ENCODE results near the gene RCAN2.

Gene RCAN2

DNA sequence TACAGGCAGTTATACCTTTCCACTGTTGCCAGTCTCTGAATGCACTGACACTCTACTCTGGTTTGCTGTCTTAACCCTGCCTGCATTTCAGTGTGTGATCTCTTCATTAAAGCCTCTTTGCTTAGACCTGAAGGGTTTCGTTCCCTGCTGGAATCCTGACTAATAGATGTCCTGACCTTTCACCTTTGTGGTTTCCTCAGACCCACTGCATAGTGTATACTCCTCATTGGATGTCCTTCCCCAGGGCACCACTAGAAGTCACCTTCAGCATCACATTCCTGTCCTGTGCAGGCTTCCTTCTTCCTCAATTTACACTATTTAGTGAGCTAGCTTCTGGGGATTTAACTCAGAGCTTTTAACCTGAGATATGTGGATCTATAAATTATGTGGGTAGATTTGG lies 120.6 kb downstream of the RCAN2 start:
- in situ Hi-C loops (cut with HindIII; ENCODE audit: low sequenced_read_pairs) = no loop called here
- H3K4me3 ChIP-seq (ENCODE audit: low read depth, low read length) = no peak overlapping the region
- no peak for DNase-seq (ENCODE audit: low read depth, low spot score)
- TF ChIP-seq, protein P1, sequence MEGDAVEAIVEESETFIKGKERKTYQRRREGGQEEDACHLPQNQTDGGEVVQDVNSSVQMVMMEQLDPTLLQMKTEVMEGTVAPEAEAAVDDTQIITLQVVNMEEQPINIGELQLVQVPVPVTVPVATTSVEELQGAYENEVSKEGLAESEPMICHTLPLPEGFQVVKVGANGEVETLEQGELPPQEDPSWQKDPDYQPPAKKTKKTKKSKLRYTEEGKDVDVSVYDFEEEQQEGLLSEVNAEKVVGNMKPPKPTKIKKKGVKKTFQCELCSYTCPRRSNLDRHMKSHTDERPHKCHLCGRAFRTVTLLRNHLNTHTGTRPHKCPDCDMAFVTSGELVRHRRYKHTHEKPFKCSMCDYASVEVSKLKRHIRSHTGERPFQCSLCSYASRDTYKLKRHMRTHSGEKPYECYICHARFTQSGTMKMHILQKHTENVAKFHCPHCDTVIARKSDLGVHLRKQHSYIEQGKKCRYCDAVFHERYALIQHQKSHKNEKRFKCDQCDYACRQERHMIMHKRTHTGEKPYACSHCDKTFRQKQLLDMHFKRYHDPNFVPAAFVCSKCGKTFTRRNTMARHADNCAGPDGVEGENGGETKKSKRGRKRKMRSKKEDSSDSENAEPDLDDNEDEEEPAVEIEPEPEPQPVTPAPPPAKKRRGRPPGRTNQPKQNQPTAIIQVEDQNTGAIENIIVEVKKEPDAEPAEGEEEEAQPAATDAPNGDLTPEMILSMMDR (IDR thresholded peaks at IDR 0.05; ENCODE audit: low read depth, low read length) = no peak

DNA sequence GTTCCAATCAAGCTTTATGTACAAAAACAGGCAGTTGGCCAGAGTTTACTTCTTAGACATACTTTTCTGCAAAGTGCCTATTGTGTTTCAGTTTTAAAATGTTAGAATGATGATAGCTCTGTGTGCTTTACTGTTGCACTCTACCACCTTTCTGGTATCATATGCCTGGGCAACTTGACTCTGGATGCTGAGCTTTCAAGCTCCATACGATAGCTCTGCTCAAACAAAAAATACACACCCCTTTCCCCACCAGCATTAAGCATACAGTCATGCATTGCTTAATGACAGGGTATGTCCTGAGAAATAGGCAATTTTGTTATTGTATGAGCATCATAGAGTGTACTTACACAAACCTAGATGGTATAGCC lies 123.1 kb downstream of the RCAN2 start:
- no peak for DNase-seq (ENCODE audit: low read depth, low spot score)
- TF ChIP-seq, protein P1 (IDR thresholded peaks at IDR 0.05; ENCODE audit: low read depth, low read length) = no peak
- no peak overlapping the region for H3K4me3 ChIP-seq (ENCODE audit: low read depth, low read length)
- in situ Hi-C loops (cut with HindIII; ENCODE audit: low sequenced_read_pairs) = no loop called here

DNA sequence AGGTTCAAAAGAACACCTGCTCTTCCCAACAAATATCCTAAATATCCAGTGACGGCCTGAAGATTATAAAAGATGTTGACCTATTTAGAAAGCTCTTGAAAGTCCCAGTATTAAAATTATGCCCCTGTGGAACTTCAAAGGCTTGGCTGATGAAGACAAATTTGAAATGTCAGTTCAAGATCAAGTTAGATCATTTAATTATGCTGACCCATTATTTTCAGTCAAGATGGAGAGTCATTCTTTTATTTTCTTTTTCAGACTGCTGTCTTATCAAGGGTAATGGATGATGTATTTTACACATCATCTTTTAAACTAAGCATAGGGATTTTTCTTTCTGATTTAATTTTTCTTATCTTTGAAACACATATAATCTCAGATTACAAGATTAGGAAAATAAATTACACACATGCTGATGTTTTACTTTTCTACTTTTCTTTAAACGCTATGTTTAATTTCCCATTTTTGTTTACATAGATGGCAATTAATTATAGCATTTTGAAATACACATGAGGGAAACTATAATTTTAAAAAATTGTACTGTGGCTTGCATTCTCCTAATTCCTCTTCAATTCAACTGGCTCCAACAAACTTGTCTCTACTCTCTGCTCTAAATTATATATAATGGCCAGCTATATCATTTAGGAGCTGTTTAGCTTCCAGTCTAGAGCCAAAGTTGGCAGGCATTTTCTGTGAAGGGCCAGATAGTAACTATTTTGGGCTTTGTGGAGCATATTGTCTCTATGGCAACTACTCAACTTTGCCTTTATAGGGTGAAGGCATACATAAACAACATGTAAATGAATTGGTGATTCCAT lies 123.7 kb downstream of the RCAN2 start:
- no peak for DNase-seq (ENCODE audit: low read depth, low spot score)
- H3K4me3 ChIP-seq (ENCODE audit: low read depth, low read length) = no peak overlapping the region
- in situ Hi-C loops (cut with HindIII; ENCODE audit: low sequenced_read_pairs) = no loop called here
- TF ChIP-seq, protein P1 (IDR thresholded peaks at IDR 0.05; ENCODE audit: low read depth, low read length) = no peak

DNA sequence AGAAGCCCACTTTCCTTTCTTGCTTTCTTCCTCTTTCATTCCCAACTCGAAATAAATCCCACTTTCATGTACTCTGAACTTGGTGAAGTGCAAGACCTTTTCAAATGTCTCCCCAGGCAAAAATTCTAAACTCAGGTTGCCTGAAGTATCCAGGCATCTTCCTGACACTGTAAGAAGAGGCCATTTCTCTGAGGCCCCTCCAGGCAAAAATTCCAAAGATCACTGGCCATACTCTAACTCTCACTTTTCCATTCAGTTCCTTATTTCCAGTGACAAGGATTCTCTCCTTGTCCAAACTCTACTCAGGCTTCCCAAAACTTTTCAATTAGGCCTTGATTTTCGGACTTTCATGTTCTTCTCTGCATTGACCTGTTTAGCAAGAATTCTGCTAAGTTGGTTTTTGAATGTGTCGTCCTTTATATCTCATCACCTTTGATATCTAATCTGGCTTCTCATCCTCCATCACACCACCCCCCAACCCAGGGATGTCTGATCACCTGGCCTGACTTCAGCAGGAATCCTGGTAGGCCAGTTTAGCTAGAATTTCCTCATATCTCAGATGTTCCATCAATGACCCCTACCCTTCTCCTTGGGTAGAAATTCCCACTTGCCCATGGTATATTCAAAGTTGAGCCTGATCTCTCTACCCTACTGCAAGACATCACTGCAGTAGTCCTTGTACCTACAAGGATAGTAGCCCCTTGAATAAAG lies 124.9 kb downstream of the RCAN2 start:
- H3K4me3 ChIP-seq (ENCODE audit: low read depth, low read length) = no peak overlapping the region
- in situ Hi-C loops (cut with HindIII; ENCODE audit: low sequenced_read_pairs) = no loop called here
- TF ChIP-seq, protein P1 (IDR thresholded peaks at IDR 0.05; ENCODE audit: low read depth, low read length) = no peak
- no peak for DNase-seq (ENCODE audit: low read depth, low spot score)

DNA sequence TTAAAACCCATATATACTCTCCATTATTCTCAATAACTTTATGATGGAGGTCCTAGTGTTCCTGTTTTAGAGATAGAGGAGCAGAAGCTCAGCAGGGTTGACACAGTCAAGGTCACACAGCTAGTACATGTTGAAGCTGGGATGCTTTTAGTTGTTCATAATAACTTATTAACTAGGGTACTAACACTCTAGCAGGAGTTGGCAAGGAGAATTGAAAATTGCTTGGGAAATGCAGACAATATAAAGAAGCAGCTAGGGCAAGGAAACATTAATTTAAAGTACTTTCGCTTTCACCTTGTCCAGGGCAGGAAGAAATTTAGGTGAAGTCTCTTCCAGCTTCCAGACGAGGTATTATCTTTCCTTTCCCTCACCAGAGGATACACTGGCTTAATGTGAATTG lies 133.7 kb downstream of the RCAN2 start:
- TF ChIP-seq, protein P1 (IDR thresholded peaks at IDR 0.05; ENCODE audit: low read depth, low read length) = no peak
- in situ Hi-C loops (cut with HindIII; ENCODE audit: low sequenced_read_pairs) = no loop called here
- no peak overlapping the region for H3K4me3 ChIP-seq (ENCODE audit: low read depth, low read length)
- no peak for DNase-seq (ENCODE audit: low read depth, low spot score)

DNA sequence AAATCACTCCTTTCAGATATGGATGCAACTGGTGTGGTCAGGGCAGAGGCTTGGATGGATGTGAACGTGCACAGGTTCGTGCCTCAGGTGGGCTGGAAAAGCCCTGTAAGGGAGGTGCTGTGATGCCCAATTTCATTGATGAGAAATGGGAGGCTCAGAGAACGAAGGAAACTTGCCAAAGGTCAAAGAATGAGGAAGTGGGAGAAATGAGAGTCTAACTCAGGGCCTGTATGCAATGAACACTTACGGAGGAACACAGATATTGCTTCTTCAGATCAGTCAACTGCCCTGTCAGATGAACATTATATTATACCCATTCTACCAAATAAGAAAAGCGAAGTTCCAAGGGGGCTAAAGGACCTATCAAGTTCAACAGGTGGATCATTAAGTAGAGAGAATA lies 134.7 kb downstream of the RCAN2 start:
- no peak for DNase-seq (ENCODE audit: low read depth, low spot score)

More for the DNA sequence above, 134.7 kb downstream of the RCAN2 start:
- no peak overlapping the region for H3K4me3 ChIP-seq (ENCODE audit: low read depth, low read length)
- TF ChIP-seq, protein P1 (IDR thresholded peaks at IDR 0.05; ENCODE audit: low read depth, low read length) = no peak
- in situ Hi-C loops (cut with HindIII; ENCODE audit: low sequenced_read_pairs) = no loop called here

All from astrocyte of the spinal cord (primary cell).